ENCODE results near the gene RTN4.

The RTN4 gene

GRCh38 chr2:54967759-54968365, 82.4 kb downstream of the RTN4 start:
- DNase-seq (ENCODE audit: low read depth), result no peak

- DNase-seq (ENCODE audit: low read depth), result no peak
Measured at GRCh38 chr2:54967269-54967668, 83.0 kb downstream of the RTN4 start.

DNA sequence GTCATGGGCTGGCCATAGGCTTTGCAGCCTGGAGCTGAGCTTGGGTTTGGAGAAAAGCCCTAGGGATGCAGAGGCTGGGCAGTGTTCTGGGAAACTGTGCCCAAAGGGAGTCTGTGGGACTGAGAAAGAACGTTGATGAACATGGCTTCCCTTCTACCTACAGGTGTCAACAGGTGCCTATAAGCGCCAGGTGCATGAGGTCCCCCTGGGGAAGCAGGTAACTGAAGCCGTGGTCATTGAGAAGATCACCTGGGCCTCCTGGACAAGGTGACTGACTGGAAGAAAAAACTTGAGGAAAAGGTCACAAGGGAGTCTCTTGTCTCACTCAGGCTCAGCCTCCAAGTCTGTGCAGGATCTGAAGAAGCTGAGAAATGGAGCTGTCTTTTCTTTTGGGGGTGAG, 83.4 kb downstream of the RTN4 start:
- no peak for DNase-seq (ENCODE audit: low read depth)

DNA sequence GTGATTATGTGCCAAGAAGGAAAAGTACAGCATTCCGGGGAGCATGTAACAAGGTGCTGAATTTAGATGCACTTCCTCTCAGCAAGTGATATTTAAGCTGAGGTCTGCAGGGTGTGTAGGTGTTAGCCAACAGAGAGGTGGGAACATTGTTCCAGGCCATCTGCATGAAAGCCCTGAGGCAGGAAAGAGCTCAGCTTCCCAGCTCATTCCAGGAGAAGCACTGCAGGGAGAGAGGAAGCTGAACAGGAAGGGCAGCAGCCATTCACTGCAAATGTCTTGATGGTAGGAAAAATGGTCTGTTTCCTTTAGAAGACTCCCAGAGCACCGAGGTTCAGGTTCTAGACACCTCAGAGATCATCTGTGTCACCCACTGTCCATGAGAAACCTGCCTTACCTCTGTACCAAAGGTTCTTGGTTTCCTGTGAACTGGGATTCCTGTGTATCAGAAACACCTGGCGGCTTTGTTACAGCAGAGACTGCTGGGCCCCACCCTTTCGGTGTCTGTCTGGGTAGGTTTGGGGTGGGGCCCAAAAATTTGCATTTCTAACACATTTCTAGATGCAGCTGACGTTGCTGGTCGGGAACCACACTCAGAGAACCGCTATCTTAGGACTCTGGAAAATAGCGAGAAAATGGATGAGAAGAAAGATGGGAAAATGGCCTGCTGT, 84.0 kb downstream of the RTN4 start:
- no peak for DNase-seq (ENCODE audit: low read depth)

DNA sequence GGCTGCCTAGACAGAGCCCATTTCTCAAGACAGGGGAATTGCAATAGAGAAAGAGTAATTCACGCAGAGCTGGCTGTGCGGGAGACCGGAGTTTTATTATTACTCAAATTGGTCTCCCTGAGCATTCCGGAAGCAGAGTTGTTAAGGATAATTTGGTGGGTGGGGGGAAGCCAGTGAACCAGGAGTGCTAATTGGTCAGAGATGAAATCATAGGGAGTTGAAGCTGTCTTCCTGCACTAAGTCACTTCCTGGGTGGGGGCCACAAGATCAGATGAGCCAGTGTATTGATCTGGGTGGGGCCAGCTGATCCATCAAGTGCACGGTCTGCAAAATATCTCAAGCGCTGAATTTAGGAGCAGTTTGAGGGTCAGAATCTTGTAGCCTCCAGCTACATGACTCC, 84.8 kb downstream of the RTN4 start:
- DNase-seq (ENCODE audit: low read depth), result no peak

GRCh38 chr2:54964816-54965215, 85.4 kb downstream of the RTN4 start:
- no peak for DNase-seq (ENCODE audit: low read depth)

DNA sequence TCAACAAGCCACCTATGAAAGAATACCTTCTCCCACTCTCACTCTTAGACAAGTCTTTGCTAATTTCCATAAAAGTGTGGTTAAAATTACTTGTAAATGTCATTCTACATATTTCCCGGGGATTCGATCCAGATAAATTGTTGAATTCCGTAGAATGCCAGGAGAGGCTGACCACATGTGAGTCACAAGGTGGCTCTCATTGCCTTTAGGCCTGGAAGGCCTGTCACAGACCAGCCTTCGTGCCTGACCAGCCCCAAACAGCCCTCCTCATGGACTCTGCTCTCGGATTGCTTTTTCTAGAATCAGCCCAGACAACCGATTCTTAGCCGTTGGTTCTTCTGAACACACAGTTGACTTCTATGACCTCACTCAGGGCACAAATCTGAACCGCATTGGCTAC, 86.0 kb downstream of the RTN4 start:
- DNase-seq (ENCODE audit: low read depth), result no peak

- no peak for DNase-seq (ENCODE audit: low read depth)
Measured at GRCh38 chr2:54963476-54963875, 86.8 kb downstream of the RTN4 start.

GRCh38 chr2:54962935-54963440, 87.3 kb downstream of the RTN4 start:
- no peak for DNase-seq (ENCODE audit: low read depth)

- DNase-seq (ENCODE audit: low read depth), result no peak
Measured at GRCh38 chr2:54962511-54962910, 87.7 kb downstream of the RTN4 start.

GRCh38 chr2:54960164-54960563, 90.1 kb downstream of the RTN4 start:
- no peak for DNase-seq (ENCODE audit: low read depth)

DNA sequence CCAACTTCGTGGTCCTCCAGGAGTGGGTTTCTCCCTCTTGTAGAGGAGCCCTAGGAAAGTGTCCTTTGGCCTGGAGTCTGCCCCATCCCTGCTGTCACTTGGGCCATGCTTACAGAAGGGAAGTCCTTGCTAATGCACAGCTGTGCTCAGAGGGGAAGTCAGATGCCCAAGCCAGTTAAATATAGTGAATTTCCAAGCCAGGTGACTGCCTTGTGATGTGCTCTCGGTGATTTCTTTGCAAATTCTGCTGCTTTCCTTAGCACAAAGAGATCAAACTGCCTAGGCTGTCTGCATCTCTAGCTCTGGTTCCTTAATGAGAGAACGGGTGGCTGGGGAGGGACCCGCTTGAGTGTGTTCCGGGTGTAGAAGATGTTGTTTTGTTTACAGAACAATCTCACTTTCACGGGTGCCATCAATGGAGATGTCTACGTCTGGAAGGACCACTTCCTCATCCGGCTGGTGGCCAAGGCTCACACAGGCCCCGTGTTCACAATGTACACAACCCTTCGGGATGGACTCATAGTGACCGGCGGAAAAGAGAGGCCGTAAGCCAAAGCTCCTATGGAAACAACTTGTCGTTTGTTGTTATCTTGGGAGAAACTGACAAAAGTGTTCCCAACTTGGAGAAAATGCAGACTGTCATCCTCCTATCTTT, 91.4 kb downstream of the RTN4 start:
- DNase-seq (ENCODE audit: low read depth), result no peak

GRCh38 chr2:54957321-54957999, 92.8 kb downstream of the RTN4 start:
- no peak for DNase-seq (ENCODE audit: low read depth)

DNA sequence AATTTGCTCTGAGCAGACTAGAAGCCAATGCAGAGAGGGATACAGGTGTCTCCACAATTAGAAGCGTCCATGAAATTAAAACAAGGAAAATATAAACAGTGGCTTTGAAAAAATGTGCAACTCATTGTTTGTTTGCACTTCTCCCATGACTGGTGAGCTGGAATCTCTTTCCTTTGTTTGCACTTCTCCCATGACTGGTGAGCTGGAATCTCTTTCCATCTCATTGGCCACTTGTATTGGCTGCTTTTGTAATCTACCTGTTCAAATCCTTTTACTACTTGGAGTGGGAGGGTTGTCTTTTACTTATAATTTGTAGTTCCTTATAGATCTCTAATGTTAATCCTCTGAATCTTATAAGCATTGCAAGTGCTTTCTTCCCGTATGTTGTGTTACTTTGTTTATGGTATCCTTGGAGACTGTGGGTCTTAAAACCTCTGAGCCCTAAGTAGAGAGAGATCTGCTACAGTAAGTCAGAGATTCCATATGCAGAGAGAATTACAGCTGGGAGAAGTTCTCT, 94.1 kb downstream of the RTN4 start:
- DNase-seq (ENCODE audit: low read depth), result no peak

GRCh38 chr2:54955358-54956110, 94.7 kb downstream of the RTN4 start:
- no peak for DNase-seq (ENCODE audit: low read depth)

- DNase-seq (ENCODE audit: low read depth), result no peak
Measured at GRCh38 chr2:54954705-54955357, 95.4 kb downstream of the RTN4 start.

DNA sequence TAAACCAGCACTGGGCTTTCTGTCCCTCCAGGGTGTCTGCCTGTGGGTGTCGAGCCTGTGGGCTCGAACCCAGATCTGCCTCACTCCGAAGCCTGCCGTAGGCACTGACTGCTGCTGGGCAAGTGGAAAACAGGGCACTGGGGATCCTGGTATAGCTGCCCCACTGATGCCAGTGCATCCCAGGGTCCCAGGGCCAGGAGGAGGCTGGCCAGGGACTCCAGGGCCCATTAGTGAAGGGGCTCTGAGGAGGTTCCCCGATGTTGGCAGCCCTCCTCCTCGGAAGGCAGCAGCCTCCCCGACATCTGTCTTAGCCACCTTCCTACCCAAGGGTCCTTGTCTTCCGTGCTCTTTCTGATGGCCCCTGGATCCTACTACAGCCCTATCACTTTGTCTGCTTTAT, 96.1 kb downstream of the RTN4 start:
- DNase-seq (ENCODE audit: low read depth), result no peak

GRCh38 chr2:54952978-54953456, 97.2 kb downstream of the RTN4 start:
- DNase-seq (ENCODE audit: low read depth), result no peak

GRCh38 chr2:54952425-54952824, 97.8 kb downstream of the RTN4 start:
- no peak for DNase-seq (ENCODE audit: low read depth)

GRCh38 chr2:54950811-54951210, 99.4 kb downstream of the RTN4 start:
- no peak for DNase-seq (ENCODE audit: low read depth)

- DNase-seq (ENCODE audit: low read depth), result no peak
Measured at GRCh38 chr2:54949431-54949830, 100.8 kb downstream of the RTN4 start.

All from stimulated activated CD8-positive, alpha-beta memory T cell treated with anti-CD3 and anti-CD28 coated beads, Interleukin-15, amount 100 ng/mL, for 1 hour (primary cell).